Activated naive CD4-positive, alpha-beta T cell treated with anti-CD3 and anti-CD28 coated beads for 36 hours (primary cell): Measurements from ENCODE around the gene PPP2R5A. TPM values are rescaled to one million over a fixed set of nuclear protein-coding genes. Genes with fewer than 3 reads are reported as not detected.

ENCODE experiments used
- CTCF ChIA-PET: fragments of 350-600 bp; sonication (Branson Sonifier 250); formaldehyde crosslinking; loops from one replicate; lab custom pipeline; 2021; ENCODE audit warnings: antibody characterized with exemption; lab: Charles Lee
- DNase-seq: peaks from one replicate; pipeline ENCODE4 v3.0.0-alpha.2; 2020
- H3K27ac Mint-ChIP-seq: one replicate; pipeline ENCODE4 v1.8.0; 2021; ENCODE audit warnings: mild to moderate bottlenecking, mixed read lengths
- H3K27me3 Mint-ChIP-seq: one replicate; pipeline ENCODE4 v1.8.0; 2021; ENCODE audit warnings: low read depth, mixed read lengths
- H3K36me3 Mint-ChIP-seq: one replicate; pipeline ENCODE4 v1.8.0; 2021; ENCODE audit warnings: low read depth, mixed read lengths
- H3K4me1 Mint-ChIP-seq: one replicate; pipeline ENCODE4 v1.8.0; 2021; ENCODE audit warnings: low read depth, mixed read lengths
- H3K4me3 Mint-ChIP-seq: one replicate; pipeline ENCODE4 v1.8.0; 2021; ENCODE audit warnings: mild to moderate bottlenecking, moderate library complexity, mixed read lengths
- H3K9me3 Mint-ChIP-seq: one replicate; pipeline ENCODE4 v1.8.0; 2021; ENCODE audit warnings: mixed read lengths
- intact Hi-C: fragments of 100-400 bp; cut with micrococcal nuclease; formaldehyde crosslinking; loops from one replicate; pipeline ENCODE4 v1.15.1; 2023
- total RNA-seq, 2 experiments: library from RNA; stranded (reverse); gene quantifications; one replicate each; pipeline ENCODE4 v1.2.3, GENCODE V29; 2021

Gene PPP2R5A
- 10 to 100 TPM; 30.6 to 31.4 TPM for total RNA-seq

DNA sequence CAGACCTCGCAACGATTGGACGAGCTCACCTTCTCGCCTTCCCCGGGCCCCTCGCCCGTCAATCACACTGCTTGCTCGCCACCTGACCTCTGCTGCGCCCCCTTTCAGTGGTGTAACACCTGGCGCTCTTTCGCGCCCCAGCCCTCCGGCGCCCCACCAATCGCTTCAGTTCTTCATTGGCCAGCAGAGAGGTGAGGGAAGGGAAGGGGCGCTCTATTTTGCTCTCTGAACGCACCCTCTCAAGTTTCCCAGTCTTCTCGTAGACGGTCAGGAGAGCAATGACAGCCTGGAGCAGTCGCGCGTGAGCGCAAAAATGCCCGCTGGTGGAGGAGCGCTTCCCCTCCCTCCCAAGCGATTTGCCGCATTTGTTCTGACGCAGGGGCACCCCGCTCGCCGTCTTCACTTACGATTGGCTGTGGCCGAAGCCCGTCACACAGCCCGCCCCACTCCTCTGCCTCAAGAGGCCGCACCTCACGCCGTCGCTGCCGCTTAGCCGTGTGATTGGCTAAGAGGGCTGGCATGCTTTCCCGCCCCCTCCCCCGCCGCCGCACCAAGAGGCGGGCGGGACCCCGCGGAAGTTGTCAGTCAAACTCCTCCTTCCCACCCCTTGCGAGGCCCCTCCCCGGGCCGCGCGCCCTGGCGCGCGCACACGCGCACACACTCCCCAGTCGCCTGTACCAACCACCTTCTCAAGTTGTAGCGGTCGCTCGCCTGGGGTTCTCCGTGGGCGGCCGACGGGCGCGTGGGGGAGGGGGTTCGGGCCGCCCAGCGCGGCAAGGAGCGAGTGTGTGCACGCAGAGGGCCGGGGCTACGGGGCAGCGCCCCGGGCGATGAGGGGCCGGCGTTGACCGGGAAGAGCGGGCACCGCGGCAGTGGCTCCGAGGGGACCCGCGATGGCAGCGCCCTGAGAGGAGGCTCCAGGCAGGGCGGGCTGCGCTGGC lies at the start of gene PPP2R5A:
PPP2R5A (plus strand) TSS at position 667 of the 941 bp plus-strand sequence. CDS start 701 bp downstream, outside the sequence.
- Mint-ChIP-seq H3K36me3 (peaks cover 4% of the 10 kb centered on the region), H3K27me3 (no peaks in the 10 kb centered on the region), H3K4me1 (peaks cover 32% of the 10 kb centered on the region), H3K27ac (peak within 1 kb of the TSS; percentile 91), H3K4me3 (peak within 1 kb of the TSS; percentile 96), H3K9me3 (no peaks in the 10 kb centered on the region)
- CTCF ChIA-PET = interaction anchor here (0.7 to 1.9 kb wide), 6 partner anchors 83 to 250 kb away, joined by 3 to 6 read pairs (median 4); partner anchors contain the start of genes DTL and INTS7
- intact Hi-C loops = loop anchor here (1.0 to 5.0 kb wide), 23 partner anchors 8 to 1026 kb away; partner anchors contain the start of genes ATF3, DTL, FLVCR1 and INTS7
- DNase-seq = peak; percentile 99

DNA sequence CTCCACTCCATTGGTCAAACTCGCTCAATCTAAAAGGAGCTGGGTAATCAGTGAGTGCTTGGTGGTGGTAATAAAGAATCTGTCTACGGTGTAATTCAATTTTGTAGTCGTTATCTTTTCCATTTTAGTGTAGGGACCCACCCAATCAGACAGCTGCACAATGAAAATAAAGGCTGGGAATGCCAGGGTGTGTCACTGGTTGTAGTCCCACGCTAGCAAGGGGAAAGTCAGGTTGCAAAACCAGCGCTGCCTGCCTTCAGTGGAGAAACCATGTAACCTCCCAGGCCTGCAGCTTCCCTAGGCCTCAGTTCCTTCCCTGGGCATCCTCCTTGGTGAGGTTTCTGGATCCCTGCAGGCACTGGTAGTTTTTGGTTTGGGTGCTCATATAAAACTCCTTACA lies 49.4 kb upstream of the PPP2R5A start:
- Mint-ChIP-seq H3K4me3 (no peak overlapping the region), H3K27me3 (peaks cover 4% of the 10 kb centered on the region), H3K4me1 (peaks cover 14% of the 10 kb centered on the region), H3K36me3 (no peaks in the 10 kb centered on the region), H3K27ac (no peak overlapping the region), H3K9me3 (no peaks in the 10 kb centered on the region)
- CTCF ChIA-PET = no interaction called here
- DNase-seq = no peak
- intact Hi-C loops = loop anchor here (2.0 kb wide), 2 partner anchors 25 to 49 kb away; partner anchors contain the start of gene PPP2R5A

DNA sequence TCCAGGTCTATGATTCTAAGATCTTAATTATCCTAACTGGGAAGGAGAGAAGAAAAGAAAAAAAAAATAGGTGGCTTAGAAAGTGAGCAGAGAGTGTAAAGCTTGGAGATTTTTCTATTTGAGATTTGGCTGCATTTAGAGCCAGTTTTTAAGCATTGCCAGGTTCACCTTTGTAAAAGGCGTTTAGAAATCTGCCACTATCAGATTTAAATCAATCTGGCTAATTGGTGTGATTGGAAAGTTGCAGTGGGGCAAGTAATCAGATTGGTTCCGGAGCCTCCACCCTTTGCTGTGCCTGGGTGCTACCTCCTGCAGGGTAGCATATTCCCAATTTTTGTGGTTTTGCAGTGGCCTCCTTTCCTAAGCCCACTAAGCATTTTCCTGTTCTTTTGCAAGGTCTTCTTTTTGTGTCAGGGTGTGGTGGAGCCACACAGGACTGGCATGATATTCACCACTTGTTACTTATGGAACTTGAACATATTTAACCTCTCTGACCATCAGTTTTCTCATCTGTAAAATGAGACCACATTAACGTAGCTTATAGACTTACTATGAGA lies 48.5 kb upstream of the PPP2R5A start:
- Mint-ChIP-seq H3K4me1 (peaks cover 14% of the 10 kb centered on the region), H3K27me3 (peaks cover 4% of the 10 kb centered on the region), H3K4me3 (no peak overlapping the region), H3K9me3 (no peaks in the 10 kb centered on the region), H3K36me3 (no peaks in the 10 kb centered on the region), H3K27ac (no peak overlapping the region)
- intact Hi-C loops = no loop called here
- no peak for DNase-seq
- CTCF ChIA-PET = interaction anchor here (0.6 to 0.7 kb wide), 3 partner anchors 15 to 819 kb away, joined by 3 to 4 read pairs (median 4); no protein-coding TSS in a partner anchor

GRCh38 chr1:212237651-212238050 lies 47.6 kb upstream of the PPP2R5A start:
- Mint-ChIP-seq H3K9me3 (no peaks in the 10 kb centered on the region), H3K4me1 (peaks cover 16% of the 10 kb centered on the region), H3K4me3 (no peak overlapping the region), H3K27ac (no peak overlapping the region), H3K36me3 (no peaks in the 10 kb centered on the region), H3K27me3 (peaks cover 7% of the 10 kb centered on the region)
- intact Hi-C loops = no loop called here
- CTCF ChIA-PET = no interaction called here
- DNase-seq = peak; percentile 37

GRCh38 chr1:212238552-212238951 lies 46.7 kb upstream of the PPP2R5A start:
- H3K27ac Mint-ChIP-seq = no peak overlapping the region

DNA sequence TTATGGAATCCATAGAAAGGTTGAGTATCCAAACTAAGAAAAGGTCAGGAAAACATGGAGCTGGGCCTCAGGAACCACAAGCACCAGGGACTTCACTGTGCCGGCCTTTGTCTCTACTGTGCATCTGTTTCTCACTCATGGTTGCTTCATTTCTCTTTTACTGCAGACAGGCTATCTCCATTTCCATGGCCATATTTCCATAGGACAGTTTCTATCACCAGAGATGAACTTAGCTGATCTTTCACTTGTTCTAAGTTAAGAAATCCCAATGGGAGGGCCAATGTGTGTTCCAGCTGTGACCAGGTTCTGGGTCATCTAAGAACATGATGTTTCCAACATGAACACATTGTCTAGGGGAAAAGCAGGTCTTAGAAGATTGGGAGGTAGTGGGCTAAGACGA lies 43.7 kb upstream of the PPP2R5A start:
- Mint-ChIP-seq H3K27me3 (peaks cover 7% of the 10 kb centered on the region), H3K4me1 (peaks cover 4% of the 10 kb centered on the region), H3K36me3 (no peaks in the 10 kb centered on the region), H3K9me3 (no peaks in the 10 kb centered on the region), H3K27ac (no peak overlapping the region), H3K4me3 (no peak overlapping the region)
- CTCF ChIA-PET = interaction anchor here (0.6 to 0.7 kb wide), 2 partner anchors 18 to 423 kb away, joined by 3 read pairs; no protein-coding TSS in a partner anchor
- intact Hi-C loops = no loop called here
- DNase-seq = no peak

More at GRCh38 chr1:212238552-212238951, 46.7 kb upstream of the PPP2R5A start:
- H3K27me3 Mint-ChIP-seq = peaks cover 7% of the 10 kb centered on the region
- no peaks in the 10 kb centered on the region for H3K36me3 Mint-ChIP-seq
- intact Hi-C loops = no loop called here
- no peak overlapping the region for H3K4me3 Mint-ChIP-seq
- DNase-seq = no peak
- no peaks in the 10 kb centered on the region for H3K9me3 Mint-ChIP-seq
- peaks cover 16% of the 10 kb centered on the region for H3K4me1 Mint-ChIP-seq
- CTCF ChIA-PET = interaction anchor here (0.7 to 1.1 kb wide), 2 partner anchors 29 to 129 kb away, joined by 4 to 5 read pairs; no protein-coding TSS in a partner anchor

DNA sequence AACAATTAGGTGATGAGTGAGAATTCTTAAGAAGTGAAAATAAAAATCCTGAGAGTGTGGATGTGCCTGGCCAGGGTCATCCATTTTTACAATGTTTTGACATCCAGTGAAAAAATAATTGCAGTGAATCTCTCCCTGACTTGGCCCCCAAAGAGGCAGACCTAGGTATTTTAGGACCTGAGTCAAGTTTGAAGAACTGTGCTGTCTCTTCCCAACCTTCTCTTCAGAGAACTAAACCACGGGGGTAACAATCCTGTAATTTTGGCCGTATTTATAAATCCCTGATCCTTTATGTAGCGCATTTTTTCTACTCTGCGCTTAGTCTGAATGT lies 43.3 kb upstream of the PPP2R5A start:
- no peaks in the 10 kb centered on the region for H3K36me3 Mint-ChIP-seq
- H3K27ac Mint-ChIP-seq = no peak overlapping the region
- intact Hi-C loops = no loop called here
- no peak overlapping the region for H3K4me3 Mint-ChIP-seq
- CTCF ChIA-PET = interaction anchor here (0.6 to 0.7 kb wide), 2 partner anchors 17 to 423 kb away, joined by 3 read pairs; no protein-coding TSS in a partner anchor
- peaks cover 7% of the 10 kb centered on the region for H3K27me3 Mint-ChIP-seq
- peaks cover 4% of the 10 kb centered on the region for H3K4me1 Mint-ChIP-seq
- no peaks in the 10 kb centered on the region for H3K9me3 Mint-ChIP-seq
- no peak for DNase-seq

- Mint-ChIP-seq H3K4me1 (peaks cover 4% of the 10 kb centered on the region), H3K9me3 (no peaks in the 10 kb centered on the region), H3K27ac (no peak overlapping the region), H3K27me3 (peaks cover 7% of the 10 kb centered on the region), H3K36me3 (no peaks in the 10 kb centered on the region), H3K4me3 (no peak overlapping the region)
- CTCF ChIA-PET = interaction anchor here (0.9 kb wide), 1 partner anchor 10 kb away, joined by 3 read pairs; no protein-coding TSS in a partner anchor
- intact Hi-C loops = no loop called here
- no peak for DNase-seq
Observed at GRCh38 chr1:212242288-212242984, 42.8 kb upstream of the PPP2R5A start.

DNA sequence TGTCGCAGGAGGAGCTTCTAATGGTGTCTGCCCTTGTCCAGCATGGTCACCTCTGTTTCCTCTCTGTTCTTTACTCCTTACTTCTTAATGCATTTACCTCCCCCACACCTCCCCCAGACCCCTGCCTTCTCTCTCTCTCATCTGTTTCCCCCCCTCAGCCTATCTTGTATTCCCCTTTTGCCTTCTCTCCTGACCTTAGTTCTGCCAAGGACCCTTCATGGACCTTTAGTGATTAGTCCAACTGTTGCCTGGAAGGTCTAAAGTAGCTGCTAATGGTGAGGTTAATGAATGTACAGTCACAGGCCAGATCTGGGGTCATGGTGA lies 42.3 kb upstream of the PPP2R5A start:
- Mint-ChIP-seq H3K36me3 (no peaks in the 10 kb centered on the region), H3K27ac (no peak overlapping the region), H3K4me1 (peaks cover 4% of the 10 kb centered on the region), H3K27me3 (peaks cover 7% of the 10 kb centered on the region), H3K4me3 (no peak overlapping the region), H3K9me3 (no peaks in the 10 kb centered on the region)
- intact Hi-C loops = no loop called here
- CTCF ChIA-PET = interaction anchor here (0.9 kb wide), 1 partner anchor 10 kb away, joined by 3 read pairs; no protein-coding TSS in a partner anchor
- no peak for DNase-seq

GRCh38 chr1:212244441-212244840 lies 40.8 kb upstream of the PPP2R5A start:
- Mint-ChIP-seq H3K4me3 (no peak overlapping the region), H3K9me3 (no peaks in the 10 kb centered on the region), H3K4me1 (peaks cover 2% of the 10 kb centered on the region), H3K27ac (no peak overlapping the region), H3K27me3 (peaks cover 3% of the 10 kb centered on the region), H3K36me3 (no peaks in the 10 kb centered on the region)
- CTCF ChIA-PET = interaction anchor here (0.6 to 1.4 kb wide), 3 partner anchors 11 to 165 kb away, joined by 3 read pairs; no protein-coding TSS in a partner anchor
- DNase-seq = no peak
- intact Hi-C loops = no loop called here

GRCh38 chr1:212247179-212247721 lies 38.0 kb upstream of the PPP2R5A start:
- Mint-ChIP-seq H3K27me3 (peaks cover under 1% of the 10 kb centered on the region), H3K27ac (no peak overlapping the region), H3K4me1 (peaks cover 5% of the 10 kb centered on the region), H3K36me3 (no peaks in the 10 kb centered on the region), H3K9me3 (no peaks in the 10 kb centered on the region), H3K4me3 (no peak overlapping the region)
- CTCF ChIA-PET = interaction anchor here (0.6 kb wide), 1 partner anchor 123 kb away, joined by 3 read pairs; no protein-coding TSS in a partner anchor
- DNase-seq = no peak
- intact Hi-C loops = no loop called here
